Stimulated activated CD8-positive, alpha-beta memory T cell treated with anti-CD3 and anti-CD28 coated beads, Interleukin-4, amount 100 ng/mL, for 4 hours (primary cell): Measurements from ENCODE around the gene GPC5.
"Not testable (repeated sequence)": the region's sequence is repeated elsewhere in the genome, so short reads cannot be mapped to it uniquely, and the experiment has no call there.

ENCODE experiments used
- DNase-seq, 2 donors: peaks; one replicate each; pipeline ENCODE4 v3.0.0-alpha.2; 2020; ENCODE audit warnings: low read depth in 2 of 2, low spot score in 1 of 2

Gene GPC5

DNA sequence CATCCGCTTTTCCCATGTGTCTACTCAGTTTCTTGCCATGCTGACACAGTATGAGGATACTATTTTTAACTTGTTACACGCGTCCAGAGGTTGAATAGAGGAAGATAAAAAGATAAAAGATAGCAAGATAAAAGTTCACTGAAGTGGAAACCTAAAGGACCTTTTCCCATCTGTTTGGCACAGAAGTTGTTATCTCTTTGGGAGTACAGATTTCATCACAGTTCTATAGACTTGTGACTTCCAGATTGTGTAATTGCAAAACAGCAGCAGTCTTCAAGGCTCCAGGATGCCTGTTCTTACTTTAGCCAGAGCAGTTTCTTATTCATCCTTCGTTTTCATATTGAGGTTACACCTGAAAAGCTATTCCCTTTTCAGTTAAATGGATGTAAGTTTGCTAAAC lies 369.2 kb downstream of the GPC5 start:
- DNase-seq = no peak

- DNase-seq = no peak
Observed at GRCh38 chr13:91768746-91769145, 370.3 kb downstream of the GPC5 start.

DNA sequence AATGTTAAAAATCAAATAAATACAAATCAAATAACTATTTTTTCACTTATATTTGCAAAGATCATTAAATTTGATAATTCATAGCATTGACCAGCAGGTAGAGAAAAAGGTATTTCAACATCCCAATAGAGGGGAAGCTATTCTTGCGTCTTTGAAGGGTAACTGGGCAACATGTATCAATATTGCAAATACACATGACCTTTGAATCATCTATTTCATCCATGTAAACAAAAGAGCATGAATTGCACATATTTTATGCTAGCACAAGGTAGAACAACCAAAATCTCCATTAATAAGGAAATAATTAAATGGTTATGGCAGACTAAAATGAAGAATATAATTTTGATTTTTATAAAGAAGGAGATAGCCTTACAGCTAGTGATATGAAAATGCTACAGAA lies 372.8 kb downstream of the GPC5 start:
- DNase-seq = no peak

DNA sequence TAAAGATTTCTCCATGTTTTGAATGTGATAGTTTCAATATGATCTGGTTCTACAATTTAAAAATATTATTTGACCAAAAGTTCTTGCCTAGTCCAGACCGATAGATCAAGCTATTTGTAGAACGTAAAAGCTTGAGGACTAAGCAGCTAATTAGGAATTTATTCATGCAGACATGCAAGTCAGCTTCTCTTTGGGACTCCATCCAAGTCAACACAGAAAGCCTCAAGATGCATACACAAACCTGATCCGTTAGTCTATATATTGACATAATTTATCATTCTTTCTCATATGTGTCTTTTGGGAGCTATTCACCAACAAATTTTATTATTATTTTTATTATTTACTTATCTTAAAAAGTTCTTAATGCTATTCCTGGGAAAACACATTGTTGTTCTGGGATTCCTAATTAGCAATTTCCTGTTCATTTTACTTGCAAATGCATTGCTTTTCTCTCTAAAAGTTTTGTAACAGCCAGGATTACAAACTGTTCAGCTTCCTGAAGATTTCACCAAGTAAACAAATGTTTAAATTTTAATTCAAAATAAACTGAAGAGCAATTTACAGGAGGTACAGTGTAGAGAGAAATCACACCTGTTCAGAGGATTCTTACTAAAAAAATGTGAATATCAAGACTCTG lies 375.3 kb downstream of the GPC5 start:
- no peak for DNase-seq

GRCh38 chr13:91774397-91774796 lies 376.0 kb downstream of the GPC5 start:
- DNase-seq = no peak

GRCh38 chr13:91776611-91777193 lies 378.3 kb downstream of the GPC5 start:
- no peak for DNase-seq

GRCh38 chr13:91778123-91778522 lies 379.7 kb downstream of the GPC5 start:
- no peak for DNase-seq

DNA sequence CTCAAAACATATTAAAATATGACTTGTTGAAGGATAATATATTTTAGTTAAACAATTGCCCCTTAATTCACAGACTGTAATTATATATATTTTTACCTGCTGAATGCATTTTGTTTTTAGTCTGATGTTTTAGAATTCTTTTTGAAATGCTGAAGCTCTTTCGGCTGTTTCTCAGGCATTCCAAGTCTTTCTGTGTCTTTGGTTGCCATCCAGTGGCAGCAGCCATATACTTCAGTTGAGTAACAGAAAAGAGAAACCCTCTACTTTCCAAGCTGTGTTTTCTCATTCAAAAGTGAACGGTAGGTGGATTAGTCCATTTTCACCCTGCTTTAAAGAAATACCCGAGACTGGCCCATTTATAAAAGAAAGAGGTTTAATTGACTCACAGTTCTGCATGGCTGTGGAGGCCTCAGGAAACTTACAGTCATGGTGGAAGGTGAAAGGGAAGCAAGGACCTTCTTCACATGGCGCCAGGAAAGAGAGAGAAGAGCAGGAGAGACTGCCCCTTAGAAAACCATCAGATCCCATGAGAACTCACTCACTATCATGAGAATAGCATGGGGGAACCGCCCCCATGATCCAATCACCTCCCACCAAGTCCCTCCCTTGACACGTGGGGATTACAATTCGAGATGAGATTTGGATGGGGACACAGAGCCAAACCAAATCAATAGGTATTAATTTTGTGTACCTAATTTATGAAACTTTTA lies 383.7 kb downstream of the GPC5 start:
- DNase-seq = not testable (repeated sequence)

- DNase-seq = no peak
Observed at GRCh38 chr13:91785431-91786119, 387.2 kb downstream of the GPC5 start.

- no peak for DNase-seq
Observed at GRCh38 chr13:91792054-91792453, 393.6 kb downstream of the GPC5 start.

DNA sequence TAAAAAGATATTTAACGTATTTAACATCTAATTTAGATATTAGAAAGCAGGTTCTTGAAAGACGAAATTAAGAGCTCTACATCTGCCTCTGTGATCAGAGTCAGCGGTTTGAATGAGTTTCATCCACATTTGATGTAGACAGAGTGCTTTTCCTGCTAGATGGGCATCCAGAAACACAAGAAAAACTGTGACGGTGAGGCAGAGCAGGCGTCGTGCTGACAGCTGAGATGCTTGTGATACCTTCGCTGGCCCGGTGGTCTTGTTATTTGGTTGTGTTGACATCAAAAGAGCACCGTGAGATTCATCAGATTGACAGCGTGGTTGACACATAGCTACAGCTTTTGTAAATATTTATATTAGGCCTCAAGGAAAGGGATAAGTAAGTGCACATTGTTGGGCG lies 399.1 kb downstream of the GPC5 start:
- DNase-seq = no peak

DNA sequence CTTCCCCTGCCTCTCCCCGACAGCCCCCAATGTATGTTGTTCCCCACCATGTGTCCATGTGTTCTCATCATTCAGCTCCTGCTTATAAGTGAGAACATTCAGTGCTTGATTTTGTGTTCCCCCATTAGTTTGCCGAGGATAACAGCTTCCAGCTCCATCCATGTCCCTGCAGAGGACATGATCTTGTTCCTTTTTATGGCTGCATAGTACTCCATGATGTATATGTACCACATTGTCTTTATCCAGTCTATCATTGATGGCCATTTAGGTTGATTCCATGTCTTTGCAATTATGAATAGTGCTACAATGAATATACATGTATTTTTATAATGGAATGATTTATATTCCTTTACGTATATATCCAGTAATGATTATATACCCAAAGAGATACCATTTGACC lies 399.9 kb downstream of the GPC5 start:
- DNase-seq = not testable (repeated sequence)

DNA sequence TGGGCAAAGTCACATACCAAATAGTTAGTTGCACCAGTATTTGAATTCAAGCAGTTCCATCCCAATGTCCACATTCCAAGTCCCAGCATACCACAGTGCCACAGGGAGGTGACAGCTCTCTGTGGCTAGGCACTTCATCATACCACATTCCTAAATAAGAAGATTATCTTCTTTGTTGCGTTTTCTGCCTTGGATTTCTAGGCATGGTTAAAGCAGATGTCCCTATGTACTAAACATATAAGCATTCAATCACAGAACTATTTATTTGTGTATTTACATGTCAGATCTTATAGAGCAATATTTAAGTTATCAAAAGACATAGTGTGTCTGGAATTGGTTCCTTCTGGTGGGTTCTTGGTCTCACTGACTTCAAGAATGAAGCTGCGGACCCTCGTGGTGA lies 403.4 kb downstream of the GPC5 start:
- not testable (repeated sequence) for DNase-seq

GRCh38 chr13:91802957-91803356 lies 404.5 kb downstream of the GPC5 start:
- DNase-seq = no peak

DNA sequence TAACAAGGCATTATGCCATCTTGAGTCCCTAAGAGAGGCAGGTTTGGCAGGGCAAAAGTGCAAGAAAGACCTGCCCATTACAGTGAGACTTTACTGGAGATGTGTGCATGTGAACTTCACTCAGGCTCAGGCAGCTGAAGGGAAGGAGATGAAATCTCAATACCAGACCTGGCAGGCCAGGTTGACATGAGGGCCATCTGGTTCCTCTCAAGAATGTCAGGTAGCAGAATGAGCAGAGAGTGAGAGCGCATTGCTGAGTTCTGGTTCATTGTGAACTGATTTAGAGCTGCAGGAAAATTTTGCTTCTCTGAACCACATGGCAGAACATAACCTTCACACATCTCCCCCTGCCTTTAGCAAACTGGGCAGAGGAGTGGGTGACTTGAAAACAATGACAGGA lies 406.3 kb downstream of the GPC5 start:
- no peak for DNase-seq

- DNase-seq = no peak
Observed at GRCh38 chr13:91805605-91806004, 407.2 kb downstream of the GPC5 start.

GRCh38 chr13:91809161-91809560 lies 410.7 kb downstream of the GPC5 start:
- DNase-seq = no peak

DNA sequence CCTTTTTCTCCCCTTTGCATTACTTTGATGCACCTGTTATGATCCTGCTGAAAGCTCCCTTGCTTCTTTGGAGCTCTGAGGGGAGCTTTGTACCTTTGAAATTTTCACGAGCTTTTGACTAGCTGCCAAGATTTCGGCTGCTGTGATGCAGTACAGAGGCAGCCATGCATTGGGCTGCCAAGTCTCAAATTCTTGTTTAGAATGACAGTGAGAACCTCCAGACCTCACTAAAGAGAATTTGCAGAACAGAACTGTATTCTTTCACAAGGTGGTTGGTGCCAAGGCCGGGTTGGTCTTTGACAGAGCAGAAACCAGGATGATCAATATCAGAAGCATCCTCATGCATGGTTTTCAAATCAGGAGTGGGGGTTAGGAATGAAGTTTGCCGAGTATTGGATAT lies 414.8 kb downstream of the GPC5 start:
- DNase-seq = no peak

GRCh38 chr13:91816263-91816807 lies 417.9 kb downstream of the GPC5 start:
- no peak for DNase-seq

GRCh38 chr13:91817250-91817649 lies 418.8 kb downstream of the GPC5 start:
- no peak for DNase-seq

DNA sequence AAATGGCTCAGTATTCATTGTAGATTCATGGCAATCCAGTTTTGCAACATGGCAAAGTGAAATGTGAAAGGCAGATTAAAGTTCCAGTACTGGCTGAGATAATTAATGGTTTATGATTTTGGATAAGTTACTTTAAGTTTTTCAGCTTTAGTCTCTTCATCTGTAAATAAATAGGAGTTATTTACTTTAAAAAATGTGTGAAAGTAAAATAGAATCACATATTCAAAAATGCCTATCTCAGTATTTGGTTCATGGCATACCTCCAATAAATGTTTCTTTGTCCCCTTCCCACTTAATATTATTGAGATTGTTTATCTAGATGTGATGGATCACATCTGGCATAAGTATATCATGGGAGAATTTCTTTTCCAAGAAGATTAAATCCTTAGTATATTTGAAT lies 426.0 kb downstream of the GPC5 start:
- no peak for DNase-seq

DNA sequence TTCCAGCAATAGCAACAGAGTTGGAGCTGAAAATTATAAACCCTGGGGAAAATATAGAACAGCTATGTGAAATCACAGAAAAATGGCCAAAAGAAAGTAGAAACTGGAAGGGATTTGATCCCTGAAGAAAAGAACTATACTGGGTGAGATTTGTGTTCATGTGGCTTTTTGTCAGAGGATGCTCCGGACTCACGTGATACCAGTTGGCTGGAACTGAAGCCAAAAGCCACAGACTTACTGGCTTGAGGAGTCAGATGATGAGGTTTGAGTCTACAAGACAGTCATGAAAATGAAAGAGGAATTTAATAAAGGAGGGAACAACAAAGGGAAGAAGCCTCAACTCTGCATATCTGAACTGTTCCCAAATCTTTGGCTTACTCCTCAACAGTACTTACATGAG lies 427.1 kb downstream of the GPC5 start:
- no peak for DNase-seq
